DMS79 (cell line): ENCODE results near the gene PCLO.
"Not testable (repeated sequence)": the region's sequence is repeated elsewhere in the genome, so short reads cannot be mapped to it uniquely, and the experiment has no call there.

Source experiments
- DNase-seq: peaks from one replicate; lab custom pipeline; 2025; lab: John Stamatoyannopoulos, UW

Gene PCLO

DNA sequence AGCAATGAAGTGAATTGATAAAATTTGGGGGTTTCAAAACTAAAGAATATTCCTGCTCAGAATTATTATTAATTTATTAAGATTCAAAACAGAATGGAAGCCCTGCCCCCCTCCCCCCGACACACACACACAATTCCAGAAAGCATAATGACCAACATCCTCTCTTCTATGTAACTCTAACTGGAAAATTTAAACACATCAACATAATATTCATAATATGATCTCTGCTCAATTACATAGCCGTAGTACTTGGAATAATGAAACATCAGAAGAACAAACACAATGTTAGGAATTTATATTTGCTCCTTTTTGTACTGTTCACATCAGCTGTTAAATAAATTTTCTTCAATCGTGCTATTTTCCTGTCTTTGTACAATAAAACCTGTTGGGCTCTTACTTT lies 20.8 kb downstream of the PCLO start:
- DNase-seq, result no peak

- no peak for DNase-seq
Observed at GRCh38 chr7:83130623-83131545, 31.8 kb downstream of the PCLO start.

DNA sequence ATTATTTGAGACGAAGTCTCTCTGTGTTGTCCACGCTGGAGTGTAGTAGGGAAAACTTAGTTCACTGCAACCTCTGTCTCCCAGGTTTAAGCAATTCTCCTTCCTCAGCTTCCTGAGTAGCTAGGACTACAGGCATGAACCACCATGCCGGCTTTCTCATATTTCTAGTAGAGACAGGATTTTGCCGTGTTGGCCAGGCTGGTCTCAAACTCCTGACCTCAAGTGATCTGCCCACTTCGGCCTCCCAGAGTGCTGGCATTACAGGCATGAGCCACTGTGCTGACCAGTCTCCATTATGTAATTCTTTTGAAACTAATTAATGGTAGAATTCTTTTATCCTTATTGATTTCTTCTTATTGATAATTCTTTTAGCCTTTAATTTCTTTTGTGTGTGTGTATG lies 32.5 kb downstream of the PCLO start:
- DNase-seq, result no peak

DNA sequence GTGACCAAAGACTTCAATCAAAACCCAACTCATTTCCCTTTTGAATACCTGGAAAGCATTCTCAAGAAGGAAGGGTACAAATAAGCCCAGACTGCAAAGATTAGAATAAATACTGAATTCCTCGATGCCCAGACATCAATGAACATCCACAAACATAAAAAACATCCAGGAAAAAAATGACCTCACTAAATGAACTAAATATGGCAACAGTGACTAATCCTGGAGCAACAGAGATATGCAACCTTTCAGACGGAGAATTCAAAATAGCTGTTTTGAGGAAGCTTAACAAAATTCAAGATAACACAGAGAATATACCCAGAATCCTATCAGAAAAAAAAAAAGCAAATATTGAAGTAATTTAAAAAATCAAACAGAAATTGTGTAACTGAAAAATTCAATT lies 43.2 kb downstream of the PCLO start:
- no peak for DNase-seq

DNA sequence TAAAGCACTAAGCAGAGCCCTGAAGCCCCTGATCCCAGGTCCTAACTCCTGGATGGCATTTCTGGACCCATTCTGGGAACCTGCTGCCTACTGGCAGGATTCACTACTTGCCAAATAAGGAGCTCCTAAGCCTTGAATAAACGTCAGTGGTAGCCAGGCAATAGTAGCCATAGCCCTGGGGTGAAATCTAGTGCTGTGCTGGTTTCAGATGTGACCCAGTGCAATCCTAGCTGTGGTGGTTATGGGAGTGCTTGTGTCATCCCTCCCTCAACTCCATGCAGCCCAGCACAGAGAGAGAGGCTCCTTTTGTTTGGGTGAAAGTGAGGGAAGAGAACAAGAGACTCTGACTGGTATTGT lies 43.7 kb downstream of the PCLO start:
- no peak for DNase-seq

DNA sequence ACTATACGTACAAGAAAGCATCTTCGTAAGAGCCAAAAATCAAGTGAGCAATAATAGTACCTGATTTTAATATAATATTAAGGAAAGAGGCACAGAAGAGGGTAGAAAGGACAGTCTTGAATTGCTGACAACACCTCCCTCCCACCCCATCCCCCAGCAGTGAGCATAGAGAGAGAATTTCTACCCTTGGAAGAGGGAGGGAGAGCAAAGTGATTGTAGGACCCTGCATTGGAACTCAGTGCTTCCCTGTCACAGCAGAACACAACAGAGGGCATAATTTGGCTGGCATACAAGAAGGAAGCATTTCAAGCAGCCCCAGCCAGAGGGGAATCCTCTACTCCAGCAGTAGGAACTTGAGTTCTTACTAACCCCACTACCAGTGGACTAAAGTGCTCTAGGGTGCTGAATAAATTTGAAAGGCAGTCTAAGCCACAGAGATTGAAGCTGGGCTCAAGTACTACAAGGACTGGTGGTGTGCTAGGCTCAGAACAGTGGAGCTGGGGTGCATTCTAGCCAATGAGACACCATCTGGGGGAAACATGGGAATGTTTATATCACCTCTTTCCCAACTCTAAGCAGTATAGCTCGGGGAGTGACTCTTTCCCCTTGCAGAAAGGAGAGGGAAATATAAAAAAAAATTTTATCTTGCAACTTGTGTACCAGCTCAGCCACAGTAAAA lies 44.2 kb downstream of the PCLO start:
- DNase-seq, result no peak

- no peak for DNase-seq
Observed at GRCh38 chr7:83117466-83117865, 45.2 kb downstream of the PCLO start.

DNA sequence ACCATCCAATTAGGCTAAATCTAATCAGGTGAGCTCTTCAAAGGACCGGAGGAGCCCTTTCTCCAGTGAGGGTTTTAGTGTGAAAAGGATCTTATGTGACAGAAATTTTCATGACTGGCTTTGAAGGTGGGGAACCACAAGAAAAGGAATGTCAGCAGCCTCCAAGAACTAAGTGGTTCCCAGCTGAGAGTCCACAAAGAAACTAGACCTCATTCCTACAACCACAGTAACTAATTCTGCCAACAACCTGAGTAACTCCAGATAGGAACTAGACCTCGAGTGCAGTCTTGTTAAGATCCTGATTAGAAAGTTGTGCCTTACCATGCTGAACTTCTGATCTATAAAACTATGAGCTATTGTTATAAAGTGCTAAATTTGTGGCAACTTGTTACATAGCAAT lies 51.3 kb downstream of the PCLO start:
- no peak for DNase-seq

DNA sequence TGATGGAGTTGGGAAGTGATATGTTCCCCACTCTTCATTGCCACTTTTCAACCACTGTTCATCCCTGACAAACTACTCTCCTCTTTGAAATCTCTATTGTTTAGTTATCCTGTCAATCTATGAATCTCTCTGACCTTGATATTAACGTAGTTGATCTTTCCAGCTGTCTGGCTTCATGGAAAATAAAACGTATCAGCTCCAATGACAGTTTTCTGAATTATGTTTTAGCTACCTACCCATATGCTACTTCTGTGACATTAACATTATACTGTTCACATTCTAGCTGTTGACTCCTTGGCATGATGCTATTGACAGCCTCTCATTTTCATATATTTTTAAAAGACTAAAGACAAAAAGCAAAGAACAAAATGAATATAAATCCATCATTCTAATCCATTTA lies 53.3 kb downstream of the PCLO start:
- no peak for DNase-seq

GRCh38 chr7:83105948-83106347 lies 56.7 kb downstream of the PCLO start:
- DNase-seq, result no peak

DNA sequence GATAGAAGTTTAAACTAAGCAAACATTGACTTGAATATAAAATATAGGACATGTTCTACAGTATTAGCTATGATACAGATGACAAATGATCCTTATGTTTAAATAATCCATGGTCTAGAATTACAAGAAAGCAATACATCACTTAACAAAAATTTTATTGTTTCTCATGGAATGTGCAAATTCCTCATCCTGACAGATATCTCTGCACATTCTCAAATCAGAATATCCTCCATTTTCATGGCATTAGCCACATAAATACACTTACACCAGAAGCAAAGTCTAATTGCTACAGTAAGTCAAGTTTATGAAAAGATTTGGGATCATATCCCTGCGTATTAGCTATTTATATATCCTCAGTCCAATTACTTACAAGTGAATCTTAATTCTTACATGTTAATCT lies 57.6 kb downstream of the PCLO start:
- no peak for DNase-seq

DNA sequence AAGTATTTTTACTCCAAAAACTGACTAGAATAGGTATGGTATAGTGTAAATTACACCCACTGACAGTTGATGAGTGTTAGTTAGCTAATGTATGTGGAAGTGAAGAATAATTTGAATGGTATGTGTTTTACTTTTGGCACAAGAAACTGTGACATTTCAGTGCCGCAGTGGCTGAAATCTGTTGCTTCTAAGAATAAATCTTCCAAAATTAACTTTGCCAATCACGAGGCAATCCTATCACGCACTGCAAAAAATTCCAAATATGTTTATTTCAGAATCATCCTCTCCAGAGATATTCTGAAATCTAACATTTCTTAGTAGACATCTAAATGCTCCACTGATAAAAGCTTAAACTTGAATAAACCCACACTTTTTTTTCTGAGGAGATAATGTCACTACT lies 61.2 kb downstream of the PCLO start:
- no peak for DNase-seq

- DNase-seq, result no peak
Observed at GRCh38 chr7:83096065-83096580, 66.6 kb downstream of the PCLO start.

DNA sequence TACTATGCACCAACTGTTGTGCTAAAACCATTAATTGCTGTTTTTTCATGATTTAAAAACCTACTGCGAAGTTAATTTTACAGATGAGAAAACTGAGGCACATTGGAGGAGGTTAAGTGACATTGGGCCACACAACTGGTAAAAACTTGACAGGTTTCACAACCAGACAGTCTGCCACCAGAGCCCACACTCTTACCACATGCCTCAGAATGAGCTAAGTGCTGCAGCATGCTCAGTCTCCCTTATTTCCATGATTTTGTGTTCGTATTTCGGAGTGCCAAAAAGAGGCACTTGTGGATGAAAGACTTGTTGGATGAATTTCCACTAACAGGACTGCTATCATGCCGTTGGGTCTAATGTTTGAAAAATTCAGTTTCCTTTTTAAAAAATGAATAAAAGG lies 77.4 kb downstream of the PCLO start:
- DNase-seq, result no peak

- not testable (repeated sequence) for DNase-seq
Observed at GRCh38 chr7:83079879-83080278, 82.8 kb downstream of the PCLO start.

GRCh38 chr7:83077328-83077727 lies 85.4 kb downstream of the PCLO start:
- no peak for DNase-seq

DNA sequence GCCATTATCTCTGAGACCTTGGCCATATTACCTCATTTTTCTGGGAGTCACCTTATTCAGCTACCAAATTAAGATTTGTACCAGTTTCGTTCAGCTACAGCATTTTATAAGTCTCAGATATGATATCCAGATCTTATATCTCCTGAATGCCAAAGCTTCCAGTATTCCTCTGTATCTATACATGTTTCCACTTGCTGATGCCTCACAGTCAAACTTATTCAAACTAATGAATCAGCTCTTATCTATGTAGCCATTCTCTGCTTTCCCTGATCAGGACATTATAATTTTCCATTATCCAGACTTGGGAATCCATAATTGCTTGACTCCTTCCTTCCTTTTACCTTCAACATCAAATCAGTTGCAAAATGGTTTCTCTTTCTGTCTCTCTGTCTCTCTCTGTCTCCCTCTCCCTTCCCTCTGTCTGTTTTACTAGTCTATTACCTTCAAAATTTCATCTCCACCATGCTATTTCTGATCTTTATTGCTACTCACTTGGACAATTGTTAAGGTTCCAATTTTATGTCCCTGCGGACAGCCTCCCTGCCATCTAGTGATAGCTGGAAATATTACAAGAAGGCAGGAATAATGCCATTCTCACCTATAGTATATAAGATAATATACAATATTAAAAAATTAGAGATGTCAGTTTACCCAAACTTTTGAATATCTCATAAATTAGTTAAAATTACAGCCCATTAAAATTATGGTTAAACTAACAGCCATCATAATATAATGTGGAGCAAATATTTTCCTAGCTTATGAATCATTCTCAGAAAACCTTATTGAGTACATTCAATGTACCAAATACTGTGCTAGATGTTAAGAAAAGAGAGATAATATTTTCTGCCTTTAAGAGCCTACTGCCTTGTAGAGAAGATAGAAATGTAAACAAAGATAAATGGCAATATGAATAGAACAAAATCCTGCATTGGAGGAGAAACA lies 89.8 kb downstream of the PCLO start:
- DNase-seq, result no peak

GRCh38 chr7:83065714-83066113 lies 97.0 kb downstream of the PCLO start:
- no peak for DNase-seq

DNA sequence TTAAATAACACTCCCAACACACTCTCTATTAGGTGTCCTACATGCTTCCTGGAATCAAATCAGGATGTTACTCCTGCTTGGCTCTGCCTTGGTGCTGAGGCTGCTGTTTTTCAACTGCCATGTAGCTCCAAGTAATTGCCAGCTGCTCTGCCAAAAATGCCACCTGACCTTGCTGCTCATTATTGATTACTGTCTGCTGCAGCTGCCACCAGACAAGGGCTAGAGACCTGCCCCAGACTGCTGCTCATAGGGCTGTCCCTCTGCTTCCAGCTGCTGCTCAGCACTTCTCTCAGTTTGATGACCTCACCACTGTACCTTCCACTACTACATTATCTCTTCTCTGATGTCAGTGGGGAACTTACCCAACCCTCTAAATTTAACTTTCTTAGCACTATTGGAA lies 102.5 kb downstream of the PCLO start:
- DNase-seq, result no peak

- DNase-seq, result no peak
Observed at GRCh38 chr7:83058667-83059066, 104.0 kb downstream of the PCLO start.

DNA sequence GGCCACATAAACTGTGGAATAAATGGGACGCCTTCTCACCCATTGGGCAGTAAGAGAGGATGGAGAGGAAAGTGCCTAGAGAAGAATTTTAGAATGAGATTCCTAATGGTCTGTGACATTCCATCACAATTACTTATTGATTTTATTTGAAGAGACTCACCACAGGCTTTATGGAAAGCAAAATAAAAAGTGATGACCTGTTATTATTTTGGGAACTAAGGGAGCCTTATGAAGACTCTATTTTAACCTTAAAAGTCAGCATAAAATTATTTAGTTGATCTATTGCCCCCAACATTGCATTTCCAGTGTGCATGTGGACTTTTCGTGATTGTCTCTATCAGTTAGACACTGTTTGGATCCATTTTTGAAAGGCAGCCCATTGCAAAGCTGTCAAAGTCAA lies 107.5 kb downstream of the PCLO start:
- no peak for DNase-seq

GRCh38 chr7:83054472-83054871 lies 108.2 kb downstream of the PCLO start:
- DNase-seq, result no peak
